ENCODE measurements around the gene BAHD1.

BAHD1 gene

DNA sequence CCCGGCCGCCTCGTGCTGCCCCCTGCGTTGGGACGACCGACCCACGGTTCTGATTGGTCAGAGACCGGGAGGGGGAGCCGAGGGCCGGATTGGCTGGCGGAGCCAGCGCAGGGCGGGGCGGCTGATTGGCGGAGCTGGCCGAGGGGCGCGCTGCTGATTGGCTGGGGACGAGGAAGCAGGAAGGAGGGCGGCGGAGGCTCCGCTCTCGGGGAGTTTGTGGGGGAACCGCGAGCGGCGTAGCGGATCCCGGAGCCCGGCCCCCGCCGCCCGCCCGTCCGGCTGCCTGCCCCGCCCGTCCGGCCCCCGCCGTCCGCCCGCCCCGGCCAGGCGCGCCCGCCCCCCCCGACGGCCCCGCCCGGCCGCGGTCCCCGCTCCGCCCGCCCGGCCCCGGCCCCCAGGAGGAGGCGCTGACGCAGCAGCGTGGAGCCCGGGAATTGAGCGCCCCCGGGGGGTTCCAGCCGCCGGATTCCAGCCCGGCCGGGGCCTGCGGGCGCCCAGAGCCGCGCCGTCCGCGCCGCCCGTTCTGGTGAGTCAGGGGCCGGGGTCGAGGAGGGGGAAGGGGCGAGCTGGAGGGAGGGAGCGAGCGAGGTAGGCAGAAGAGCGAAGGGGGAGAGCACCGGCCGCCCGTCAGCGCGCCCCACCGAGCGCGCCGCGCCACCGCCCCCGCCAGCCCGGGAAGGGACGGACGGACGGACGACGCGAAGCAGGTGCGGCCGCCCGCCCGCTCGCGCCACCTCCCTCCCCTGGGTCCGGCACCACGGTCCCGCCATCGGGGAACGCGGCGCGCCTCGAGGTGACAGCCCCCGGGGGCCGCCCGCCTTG lies at the start of gene BAHD1:
BAHD1 (plus strand) TSS at position 211 of the 822 bp plus-strand sequence. CDS start 17,512 bp downstream, outside the sequence.
- DNase-seq, result peak; percentile 56 to 98 (median 95)

- no peak for DNase-seq
These were observed 47.5 kb upstream of the BAHD1 start for GRCh38 chr15:40392986-40393948.

DNA sequence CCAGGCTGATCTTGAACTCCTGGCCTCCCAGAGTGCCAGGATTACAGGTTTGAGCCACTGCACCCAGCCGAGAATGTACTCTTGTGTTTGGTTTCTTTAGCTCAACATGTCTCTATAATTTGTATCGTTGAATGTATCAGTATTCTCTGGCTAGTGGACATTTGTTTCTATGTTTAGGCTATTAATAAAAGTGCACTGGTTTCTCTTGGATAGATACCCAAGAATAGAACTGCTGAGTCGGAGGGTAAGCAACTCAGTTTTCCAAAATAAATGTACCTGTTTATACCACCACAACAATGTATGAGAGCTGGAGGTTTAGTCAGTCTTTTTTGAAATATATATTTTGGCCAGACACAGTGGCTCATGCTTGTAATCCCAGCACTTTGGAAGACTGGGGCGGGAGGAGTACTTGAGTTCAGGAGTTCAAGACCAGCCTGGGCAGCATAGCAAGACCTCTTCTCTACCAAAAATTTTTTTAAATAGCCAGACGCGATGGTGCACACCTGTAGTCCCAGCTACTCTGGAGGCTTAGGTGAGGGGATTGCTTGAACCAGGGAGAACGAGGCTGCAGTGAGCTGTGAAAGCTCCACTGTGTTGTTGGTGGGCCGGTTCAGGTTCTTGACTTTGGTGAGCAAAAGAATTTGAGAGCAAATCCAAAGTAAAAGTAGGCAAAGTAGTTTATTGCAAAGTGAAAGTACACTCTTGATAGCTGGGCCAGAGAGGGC lies 42.9 kb upstream of the BAHD1 start:
- no peak for DNase-seq

GRCh38 chr15:40398413-40398873 lies 42.3 kb upstream of the BAHD1 start:
- DNase-seq, result peak in 13 of 56 donors; percentile 4 to 47 (median 16)

- no peak for DNase-seq
These were observed 41.4 kb upstream of the BAHD1 start for GRCh38 chr15:40399370-40399769.

DNA sequence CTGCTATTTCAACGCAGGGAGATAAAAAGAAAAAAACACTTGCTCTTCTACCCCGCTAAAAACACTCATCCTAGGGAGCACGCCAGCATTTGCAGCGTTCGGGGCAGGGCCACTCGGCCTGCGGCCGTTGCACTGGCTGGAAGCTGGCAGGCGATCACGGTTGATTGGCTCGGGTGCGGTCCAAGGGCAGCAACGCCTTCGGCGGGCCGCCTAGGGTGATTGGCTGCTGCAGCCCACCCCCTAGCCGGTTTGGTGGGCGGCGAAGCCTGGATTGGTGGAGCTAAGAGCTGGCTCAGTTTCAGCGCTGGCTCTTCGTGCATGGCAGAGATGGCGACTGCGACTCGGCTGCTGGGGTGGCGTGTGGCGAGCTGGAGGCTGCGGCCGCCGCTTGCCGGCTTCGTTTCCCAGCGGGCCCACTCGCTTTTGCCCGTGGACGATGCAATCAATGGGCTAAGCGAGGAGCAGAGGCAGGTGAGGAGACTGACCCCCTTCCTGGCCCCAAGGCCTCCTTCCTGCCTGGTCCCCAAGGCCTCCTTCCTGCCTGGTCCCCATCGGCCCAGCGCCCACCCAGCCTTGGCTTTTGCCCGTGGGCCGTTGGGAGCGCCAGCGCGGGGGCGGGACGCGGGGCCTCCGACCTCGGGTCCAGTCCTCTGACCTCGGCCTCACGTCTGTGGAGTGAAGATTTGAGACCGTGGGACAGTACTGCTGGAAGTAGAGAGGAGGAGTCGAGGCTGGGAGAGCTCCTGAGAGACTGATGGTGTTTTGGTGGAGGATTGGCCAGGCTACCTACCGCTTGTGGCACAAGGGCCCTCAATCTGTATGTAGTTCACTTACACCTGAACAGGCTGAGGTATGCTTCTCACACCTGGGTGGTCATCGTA lies 35.0 kb upstream of the BAHD1 start, which contains the start of gene IVD:
IVD (plus strand) TSS at position 295 of the 881 bp plus-strand sequence; CDS start at position 328, 33 bp downstream.
- peak in 55 of 56 donors; percentile 68 to 98 (median 95) for DNase-seq

- peak in 1 of 56 donors; percentile 4 for DNase-seq
These were observed 33.3 kb upstream of the BAHD1 start for GRCh38 chr15:40407330-40407990.

- no peak for DNase-seq
These were observed 31.4 kb upstream of the BAHD1 start for GRCh38 chr15:40409366-40409765.

DNA sequence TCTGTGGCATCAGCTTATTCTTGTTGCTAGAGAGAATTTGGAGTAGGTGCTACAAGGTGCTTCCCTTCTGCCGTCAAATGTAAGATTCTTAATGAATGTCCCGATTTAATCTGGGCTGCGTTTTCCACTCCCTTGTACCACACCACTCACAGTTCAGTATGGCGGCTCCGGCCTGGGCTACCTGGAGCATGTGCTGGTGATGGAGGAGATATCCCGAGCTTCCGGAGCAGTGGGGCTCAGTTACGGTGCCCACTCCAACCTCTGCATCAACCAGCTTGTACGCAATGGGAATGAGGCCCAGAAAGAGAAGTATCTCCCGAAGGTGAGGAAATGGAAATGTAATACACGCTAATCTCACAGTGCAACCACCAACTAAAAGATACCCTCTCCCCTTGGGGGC lies 30.3 kb upstream of the BAHD1 start:
- no peak for DNase-seq

DNA sequence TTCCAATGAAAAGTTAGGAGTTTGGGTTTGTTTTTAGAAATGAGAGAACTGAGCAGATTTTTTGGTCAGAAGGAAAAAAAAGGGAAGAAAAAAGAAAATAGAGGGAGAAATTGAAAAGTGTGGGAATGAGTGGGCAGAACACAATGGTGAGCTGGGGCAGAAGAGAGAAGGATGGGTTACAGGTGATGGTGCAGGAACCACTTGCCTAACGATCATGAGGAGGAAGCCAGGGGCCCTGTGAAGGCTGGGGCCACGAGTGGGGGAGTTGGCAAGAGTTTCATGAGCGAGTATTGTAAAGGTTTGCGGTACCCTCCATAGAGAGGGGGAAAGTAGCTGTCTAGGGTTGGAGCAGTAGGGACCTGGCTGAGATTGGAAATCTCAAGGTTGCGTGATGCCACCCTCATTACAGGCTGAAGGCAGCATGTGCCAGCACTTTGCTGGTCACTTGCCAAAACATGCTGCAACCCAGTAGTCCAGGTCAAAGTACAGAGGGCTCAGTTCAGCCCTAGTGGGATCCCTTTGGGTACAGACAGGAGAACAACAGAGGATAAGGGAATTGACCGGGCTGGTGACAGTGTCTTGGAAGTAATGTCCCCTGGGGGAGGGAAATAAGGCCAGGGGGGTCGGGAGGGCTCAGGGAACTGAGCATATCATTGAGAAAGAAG lies 28.5 kb upstream of the BAHD1 start:
- DNase-seq, result no peak

DNA sequence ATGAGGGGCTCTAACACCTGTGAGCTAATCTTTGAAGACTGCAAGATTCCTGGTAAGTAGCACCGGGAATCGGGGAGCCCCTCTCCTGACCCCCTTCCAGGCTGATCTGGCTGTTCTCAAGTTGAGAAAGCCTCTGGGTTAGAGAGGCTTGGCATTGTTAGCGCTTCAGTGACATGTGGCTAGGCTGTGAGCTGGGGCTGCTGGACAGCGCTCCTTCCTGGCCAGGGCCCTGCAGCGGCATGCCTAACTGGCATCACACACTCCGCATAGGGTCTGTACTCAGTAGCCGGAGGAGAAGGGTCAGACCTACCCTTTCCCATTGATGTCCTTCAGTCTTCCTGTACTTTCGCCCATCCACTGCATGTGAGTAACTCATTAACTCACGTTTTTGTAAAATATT lies 27.7 kb upstream of the BAHD1 start:
- no peak for DNase-seq

GRCh38 chr15:40414816-40415215 lies 25.9 kb upstream of the BAHD1 start:
- no peak for DNase-seq

DNA sequence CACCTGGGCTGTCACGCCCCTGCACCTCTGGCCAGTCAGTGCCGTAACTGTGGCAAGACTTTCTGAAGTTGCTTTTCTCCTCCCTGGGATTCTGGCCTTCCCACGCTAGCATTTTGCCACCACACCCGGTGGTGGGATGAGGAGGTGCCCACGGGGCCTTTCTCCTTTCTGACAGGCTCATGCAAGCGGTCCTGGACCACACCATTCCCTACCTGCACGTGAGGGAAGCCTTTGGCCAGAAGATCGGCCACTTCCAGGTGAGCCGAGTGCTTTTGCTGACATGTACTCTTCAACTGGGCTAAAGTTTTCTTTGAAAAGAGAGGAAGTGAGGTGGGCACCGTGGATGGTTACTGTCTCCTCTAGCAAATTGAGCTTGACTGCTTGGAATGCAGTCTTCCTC lies 25.5 kb upstream of the BAHD1 start:
- DNase-seq, result no peak

DNA sequence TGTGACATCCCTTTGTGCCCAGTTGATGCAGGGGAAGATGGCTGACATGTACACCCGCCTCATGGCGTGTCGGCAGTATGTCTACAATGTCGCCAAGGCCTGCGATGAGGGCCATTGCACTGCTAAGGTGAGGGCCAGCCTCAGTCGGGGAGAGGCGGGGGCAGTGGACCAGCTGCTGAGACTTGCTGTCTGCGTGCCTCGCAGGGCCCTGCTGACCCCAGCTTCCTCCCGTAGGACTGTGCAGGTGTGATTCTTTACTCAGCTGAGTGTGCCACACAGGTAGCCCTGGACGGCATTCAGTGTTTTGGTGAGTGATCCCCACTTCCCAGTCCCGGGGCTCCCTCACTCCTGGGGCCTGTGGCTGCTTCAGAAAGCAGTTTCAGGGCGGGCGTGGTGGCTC lies 24.7 kb upstream of the BAHD1 start:
- no peak for DNase-seq

DNA sequence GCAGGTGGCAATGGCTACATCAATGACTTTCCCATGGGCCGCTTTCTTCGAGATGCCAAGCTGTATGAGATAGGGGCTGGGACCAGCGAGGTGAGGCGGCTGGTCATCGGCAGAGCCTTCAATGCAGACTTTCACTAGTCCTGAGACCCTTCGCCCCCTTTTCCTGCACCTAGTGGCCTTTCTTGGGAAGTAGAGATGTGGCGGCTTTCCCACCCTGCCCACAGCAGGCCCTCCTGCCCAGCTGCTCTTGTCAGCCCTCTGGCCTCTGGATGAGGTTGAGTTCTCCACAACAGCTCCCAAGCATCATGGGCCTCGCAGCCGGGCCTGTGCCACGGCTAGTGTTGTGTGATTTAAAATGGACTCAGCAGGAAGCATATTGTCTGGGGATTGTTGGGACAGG lies 22.6 kb upstream of the BAHD1 start:
- no peak for DNase-seq

GRCh38 chr15:40420071-40420713 lies 20.6 kb upstream of the BAHD1 start:
- DNase-seq, result peak in 2 of 56 donors; percentile 7 to 9

DNA sequence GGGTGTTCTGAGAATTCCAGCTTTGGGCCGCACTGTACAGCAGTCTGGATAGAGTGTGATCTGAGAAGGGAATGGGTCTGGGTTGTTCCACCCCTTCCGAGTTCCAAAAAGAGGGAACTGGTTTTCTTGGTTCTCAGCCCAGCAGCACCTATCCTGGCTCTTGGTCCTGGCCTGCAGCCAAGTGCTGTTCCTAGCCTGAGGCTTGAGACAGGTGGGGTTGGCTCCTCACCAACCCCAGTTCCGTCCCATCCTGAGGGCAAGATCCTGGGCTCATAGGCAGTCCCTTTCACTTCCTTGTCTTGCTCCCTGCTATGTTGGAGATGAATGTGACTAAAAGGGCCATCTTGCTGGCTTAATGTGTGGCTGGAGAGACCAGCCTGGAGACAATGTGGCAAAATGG lies 20.0 kb upstream of the BAHD1 start:
- peak in 1 of 56 donors; percentile 44 for DNase-seq
